Measurements from ENCODE around the gene ITGA11.

Gene ITGA11

DNA sequence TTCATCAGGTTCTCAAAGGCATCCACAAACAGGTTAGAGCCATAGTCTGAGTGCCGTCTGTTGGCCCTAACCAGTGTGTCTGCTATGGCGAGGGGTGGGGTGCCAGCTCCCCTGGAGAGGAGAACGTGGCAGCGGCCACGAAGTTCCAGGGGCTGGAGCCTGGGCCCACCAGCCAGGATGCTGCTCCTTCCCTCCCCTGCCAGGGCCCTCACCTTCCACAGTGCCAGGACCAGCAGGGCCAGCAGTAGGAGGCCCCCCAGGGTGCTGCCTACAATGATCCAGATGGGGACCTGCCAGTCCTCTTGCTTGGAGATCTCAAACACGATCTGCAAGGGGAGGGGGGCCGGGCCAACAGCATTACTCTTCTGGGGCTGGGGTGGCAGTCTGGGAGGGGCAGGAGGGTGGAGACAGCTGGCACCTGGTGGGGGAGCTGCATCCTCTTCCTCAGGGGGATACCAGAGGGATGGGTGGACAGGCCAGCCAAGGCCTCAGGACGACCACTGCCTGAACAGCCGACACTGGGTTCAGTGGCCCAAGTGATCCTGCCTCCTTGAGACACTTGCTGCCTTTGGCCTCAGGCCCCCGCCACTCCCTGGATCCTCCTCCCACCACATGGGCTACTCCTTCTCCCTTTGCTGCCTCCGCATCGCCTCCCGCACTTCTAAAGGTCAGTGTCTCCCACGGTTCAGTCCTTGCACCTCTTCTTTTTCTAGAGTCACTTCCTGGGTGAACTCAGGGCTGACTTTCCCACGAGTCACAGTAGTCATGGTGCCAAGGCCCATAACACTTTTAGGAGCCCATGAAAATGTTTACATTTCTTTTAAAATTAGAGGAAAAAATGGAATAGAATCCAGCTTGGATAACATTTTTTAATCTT lies 128.2 kb downstream of the ITGA11 start:
- DNase-seq: no peak

DNA sequence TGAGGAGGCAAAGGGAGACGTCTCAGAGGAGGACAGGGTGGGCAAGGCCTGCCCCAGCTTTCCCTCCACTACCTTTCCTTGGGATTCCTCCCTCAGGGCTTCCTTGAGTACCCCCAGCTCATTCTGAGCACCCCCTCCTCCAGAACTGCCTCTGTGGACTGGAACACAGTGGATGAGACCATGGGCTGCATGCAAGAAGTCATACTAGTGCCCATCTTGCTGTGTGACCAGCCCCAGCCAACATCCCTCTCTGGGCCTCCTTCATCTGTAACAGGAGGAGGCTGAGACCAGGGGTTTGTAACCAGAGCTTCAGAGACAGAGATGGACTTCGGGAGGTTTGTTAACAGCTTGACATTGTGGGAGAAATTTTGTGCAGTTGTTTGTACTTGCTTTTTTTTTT lies 128.8 kb downstream of the ITGA11 start:
- no peak for DNase-seq

DNA sequence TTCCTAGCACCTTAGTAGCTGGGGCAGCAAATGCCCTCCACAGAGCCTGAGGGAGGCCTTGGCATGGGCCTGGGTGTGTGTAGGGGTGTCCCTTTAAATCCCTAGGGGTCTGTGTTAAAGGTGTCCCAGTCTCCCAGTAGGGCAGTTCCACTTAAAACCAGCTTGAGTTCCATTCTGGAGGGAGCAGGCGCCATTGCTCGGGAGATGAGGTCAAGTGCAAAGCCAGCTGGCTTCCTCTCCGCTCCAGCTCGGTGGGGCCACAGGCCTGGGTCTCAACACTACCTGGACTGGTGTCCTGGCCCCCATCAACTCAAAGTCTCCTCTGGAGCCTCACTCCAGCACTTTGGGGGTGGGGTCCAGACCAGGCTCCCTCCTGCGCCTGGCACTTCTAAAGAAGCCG lies 129.2 kb downstream of the ITGA11 start:
- no peak for DNase-seq

DNA sequence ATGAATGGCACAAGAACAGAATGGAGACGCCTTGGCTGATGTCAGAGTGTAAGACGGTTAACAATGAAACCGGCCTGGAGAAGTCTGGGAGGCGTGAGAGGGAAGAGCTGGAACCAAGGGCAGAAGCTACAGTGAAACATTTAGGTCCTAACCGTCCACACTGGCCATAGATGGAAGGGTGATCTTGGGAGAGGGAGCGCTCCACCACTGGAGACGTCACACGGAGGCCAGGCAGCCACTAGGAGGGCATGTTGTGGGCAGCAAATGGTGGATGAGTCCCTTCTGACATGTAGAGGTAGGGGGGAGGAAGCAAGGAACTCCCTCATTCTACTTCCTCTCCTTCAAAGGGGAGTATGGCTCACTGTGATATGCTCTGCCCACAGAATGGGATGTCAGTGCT lies 130.7 kb downstream of the ITGA11 start:
- no peak for DNase-seq

DNA sequence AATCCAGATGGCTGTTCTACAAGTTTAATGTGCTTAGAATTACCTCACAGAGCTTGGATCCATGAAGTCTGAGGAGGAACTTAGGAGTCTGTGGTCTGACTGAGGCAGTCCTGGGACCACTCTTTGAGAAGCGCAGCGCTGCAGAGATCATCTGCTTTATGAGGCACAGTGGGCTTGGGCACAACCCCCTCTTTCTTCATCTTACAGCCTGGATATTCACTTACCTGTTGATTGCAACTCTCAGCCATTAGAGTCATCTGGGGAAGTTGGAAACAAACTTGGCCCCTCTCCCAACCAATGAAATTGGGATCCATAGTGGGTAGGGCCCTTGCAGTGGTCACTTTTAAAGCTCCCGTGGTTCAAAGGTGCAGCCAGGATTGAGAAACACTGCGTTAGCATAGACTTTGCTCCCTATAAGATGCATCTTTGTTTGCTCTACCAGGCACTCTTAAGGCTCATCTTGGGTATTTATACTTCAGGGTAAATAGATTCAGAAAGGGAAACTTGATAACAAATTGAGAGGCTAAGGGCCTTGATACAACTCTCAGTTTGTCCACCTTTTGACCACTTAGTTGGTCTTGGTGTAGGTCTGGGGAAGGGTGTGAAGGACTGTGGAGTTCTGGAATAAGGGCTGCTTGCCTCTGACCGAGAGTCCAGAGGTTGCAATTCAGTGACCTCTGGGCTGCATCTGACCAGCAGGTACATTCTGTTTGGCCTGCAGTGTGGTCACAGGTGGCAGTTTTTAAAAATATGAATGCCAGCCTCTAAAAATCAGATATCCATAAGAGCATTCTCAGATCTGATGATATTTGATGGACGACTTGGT lies 131.6 kb downstream of the ITGA11 start:
- DNase-seq: no peak

DNA sequence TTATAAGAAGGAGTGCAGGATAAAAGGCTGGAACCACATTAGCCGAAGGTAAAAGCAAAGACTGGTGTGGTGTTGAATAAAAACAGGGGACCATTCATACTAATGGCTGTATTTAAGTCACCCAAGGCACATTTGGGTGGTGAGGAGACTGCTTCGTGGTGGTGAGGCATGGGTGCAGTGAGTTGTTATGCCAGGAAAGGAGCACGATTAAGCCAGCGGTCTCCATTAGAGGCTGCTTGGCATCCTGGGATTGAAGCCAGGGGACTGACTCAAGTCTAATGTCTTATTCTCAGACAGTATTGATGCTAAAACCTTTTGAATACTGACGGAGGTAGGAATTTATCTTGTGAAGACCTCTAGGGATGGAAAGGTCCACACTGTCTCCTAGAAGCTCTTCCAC lies 132.5 kb downstream of the ITGA11 start:
- no peak for DNase-seq

DNA sequence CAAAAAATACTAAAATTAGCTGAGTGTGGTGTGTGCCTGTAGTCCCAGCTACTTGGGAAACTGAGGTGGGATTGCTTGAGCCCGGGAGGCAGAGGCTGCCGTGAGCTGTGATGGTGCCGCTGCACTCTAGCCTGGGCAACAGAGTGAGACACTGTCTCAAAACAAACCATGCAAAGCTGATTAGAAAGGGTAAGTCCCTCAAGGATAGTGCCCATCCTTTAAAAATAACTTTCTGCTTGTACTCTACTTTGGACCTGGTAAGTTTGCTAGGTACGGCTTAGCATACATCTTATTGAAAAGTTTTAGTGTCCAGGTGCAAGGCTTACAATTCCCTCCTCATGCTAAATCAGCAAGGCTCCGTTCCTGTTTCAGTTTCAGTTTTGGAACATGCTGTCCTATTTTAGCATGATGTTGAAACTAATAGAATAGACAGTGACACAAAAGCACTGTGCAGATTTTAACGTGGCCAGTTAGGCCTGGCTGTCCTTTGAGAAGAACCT lies 133.0 kb downstream of the ITGA11 start:
- no peak for DNase-seq

DNA sequence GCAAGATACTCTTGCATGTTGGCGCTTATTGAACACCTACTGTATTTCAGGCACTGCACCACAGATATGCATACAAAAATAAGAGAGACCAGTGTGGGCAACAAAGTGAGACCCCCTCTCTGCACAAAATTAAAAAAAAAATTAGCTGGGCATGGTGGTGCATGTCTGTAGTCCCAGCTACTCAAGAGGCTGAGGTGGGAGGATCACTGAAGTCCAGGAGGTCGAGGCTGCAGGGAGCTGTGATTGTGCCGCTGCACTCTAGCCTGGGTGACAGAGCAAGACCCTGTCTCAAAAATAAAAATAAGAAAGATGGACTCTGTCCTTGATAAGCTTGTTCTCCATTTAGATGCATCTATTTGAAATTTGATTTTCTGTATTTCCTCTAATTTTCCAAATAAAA lies 133.6 kb downstream of the ITGA11 start:
- no peak for DNase-seq

DNA sequence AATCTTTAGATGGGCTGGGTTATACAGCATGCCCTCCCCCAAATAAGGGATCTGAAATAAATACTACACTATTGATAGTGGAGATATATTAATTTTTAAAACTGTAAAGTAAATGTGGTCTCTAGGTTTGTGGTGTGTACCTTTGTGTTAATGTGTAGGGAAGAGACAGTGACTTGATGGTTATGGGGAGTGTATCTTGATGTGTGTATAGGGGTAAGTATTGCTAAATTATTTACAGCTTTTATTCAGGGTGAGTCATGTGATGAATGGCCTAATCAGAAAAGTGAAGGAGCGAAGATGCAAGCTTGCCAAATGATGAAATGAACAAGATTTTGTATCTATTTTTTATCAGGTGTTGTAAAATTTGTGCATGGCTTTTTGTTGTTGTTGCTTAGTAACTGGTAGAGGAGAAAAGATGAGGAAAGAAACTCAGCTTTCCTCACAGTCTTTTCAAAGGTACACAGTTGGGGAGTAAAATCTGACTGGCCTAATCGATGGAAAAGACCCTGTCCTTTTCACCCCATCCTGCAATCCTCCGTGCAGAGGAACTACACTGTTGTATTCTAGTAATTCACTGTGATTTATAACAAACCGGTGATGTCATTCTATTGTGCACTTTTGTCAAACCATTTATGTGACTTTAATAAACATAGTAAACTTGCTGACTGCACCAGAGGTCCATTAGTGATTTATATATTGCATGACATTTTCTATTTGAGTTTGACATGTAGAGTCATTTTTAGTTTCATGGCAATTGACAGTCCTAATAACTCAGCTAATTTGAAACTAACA lies 136.8 kb downstream of the ITGA11 start:
- no peak for DNase-seq

DNA sequence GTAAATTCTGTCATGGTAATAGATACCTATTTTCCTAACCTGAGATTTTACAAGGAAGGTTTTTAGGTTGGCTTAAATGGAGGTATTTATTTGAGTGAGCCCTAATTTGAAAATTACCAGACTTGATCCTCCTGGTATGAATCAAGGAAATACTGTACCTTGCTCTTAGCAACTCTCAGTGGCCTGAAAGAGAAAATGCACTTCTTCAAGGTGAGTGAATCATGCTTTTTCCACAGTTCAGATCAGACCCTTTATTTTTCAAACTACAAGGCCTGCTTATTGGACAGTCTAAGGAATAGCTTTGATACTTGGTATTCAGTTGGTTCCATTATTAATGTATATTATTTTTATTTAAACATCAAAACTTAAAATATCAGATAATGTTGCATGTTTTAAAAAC lies 139.0 kb downstream of the ITGA11 start:
- no peak for DNase-seq

DNA sequence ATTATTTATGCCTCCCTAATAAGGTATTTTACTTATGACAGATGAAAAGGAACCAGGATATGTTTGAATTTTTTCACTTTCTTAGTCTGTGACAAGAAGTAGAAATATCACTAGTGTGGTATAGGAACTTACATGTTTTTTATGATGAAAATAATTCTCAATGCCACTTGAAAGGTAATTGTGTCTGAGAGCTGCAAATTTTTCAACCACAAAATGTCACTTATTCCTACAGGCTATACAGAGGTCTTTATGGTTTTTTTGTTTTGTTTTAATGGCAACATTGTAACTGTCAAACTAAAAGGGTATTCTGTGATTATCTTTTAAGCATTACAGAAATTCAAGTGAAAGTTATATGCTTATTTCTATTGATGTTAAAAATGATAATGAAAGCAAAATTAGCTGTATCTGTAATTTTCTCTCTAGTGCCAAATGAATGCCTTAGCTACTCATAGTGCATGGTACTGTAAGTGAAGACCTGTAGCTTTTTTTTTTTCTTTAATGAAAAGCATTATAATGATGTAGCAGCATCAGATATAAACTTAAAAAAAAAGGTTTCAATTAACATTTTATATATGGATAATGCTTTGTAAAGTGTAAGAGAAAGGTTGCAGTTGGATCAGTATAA lies 139.7 kb downstream of the ITGA11 start:
- DNase-seq: no peak

DNA sequence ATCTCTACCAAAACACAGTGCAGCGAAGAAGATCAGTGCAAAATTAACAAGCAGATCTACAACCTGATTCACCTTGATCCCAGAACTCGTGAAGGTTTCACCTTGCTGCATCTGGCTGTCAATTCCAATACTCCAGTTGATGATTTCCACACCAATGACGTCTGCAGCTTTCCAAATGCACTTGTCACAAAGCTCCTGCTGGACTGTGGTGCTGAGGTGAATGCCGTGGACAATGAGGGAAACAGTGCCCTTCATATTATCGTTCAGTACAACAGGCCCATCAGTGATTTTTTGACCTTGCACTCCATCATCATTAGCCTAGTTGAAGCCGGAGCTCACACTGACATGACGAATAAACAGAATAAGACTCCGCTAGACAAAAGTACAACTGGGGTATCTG lies 141.2 kb downstream of the ITGA11 start:
- DNase-seq: no peak

DNA sequence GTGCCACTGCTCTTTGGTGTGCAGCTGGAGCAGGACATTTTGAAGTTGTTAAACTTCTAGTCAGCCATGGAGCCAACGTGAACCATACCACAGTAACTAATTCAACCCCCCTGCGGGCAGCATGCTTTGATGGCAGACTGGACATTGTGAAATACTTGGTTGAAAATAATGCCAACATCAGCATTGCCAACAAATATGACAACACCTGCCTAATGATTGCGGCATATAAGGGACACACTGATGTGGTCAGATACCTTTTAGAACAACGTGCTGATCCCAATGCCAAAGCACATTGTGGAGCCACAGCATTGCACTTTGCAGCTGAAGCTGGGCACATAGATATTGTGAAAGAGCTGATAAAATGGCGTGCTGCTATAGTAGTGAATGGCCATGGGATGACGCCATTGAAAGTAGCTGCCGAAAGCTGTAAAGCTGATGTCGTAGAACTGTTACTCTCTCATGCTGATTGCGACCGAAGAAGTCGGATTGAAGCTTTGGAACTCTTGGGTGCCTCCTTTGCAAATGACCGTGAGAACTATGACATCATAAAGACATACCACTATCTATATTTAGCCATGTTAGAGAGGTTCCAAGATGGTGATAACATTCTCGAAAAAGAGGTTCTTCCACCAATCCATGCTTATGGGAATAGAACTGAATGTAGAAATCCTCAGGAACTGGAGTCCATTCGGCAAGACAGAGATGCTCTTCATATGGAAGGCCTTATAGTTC lies 142.2 kb downstream of the ITGA11 start:
- DNase-seq: no peak

DNA sequence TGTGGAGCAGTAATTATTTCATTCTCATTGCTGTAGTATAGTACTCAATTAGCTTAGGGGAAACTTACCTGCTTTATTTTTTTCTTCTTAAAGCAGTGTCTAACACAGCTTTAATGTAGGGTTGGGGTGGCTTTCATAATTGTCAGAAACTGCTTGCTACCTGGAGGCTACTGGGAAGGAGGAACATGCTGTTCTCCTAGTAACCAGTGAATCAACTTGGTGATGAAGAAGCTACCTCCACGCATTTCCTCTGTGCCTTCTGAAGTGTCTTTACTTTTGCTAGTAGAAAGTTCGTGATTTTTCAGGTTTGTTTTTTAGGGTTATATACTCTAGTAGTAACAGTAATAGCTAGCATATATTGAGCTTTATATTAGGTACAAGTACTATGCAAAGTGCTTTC lies 142.9 kb downstream of the ITGA11 start:
- no peak for DNase-seq

DNA sequence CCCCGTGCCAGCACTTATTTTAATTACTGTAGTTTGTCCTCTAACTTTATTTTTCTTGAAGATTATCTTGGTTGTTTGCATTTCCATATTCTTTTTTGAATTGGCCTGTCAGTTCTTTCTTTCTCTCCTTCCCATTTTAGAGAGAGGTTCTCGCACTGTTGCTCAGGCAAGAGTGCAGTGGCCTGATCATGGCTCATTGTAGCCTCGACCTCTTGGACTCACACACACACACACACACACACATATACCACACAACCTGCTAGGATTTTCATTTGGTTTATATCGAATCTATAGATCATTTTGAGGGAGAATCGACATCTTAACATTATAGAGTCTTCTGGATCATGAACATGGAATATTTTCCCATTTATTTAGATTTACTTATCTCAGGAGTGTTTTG lies 145.7 kb downstream of the ITGA11 start:
- no peak for DNase-seq

DNA sequence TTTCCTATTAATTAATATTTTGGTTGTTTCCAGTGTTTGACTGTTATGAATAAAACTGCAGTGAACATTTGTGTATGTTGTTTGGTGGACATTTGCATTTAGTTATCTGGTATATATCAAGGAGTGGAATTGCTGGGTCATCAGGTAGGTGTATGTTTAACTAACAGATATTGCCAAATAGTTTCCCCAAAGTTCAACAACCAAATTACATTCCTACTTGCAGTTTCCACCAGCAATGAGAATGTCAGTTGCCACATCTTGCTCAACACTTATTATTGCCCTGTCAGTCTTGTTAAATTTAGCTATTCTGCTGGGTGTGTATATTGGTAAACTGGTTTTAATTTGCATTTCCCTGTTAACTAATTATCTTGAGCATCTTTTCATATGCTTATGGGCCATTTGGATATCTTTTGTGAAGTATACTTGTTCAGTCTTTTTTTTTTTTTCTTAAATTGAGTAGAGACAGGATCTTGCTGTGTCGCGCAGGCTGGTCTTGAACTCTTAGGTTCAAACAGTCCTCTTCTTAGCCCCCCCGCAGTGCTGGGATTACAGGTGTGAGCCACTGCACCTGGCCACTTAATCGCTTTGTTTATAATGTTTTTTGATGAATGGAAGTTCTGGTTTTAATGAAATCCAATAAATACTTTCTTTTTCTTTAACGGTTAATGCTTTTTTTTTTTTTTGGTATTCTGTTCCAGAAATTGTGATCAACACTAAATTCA lies 146.5 kb downstream of the ITGA11 start:
- DNase-seq: no peak

DNA sequence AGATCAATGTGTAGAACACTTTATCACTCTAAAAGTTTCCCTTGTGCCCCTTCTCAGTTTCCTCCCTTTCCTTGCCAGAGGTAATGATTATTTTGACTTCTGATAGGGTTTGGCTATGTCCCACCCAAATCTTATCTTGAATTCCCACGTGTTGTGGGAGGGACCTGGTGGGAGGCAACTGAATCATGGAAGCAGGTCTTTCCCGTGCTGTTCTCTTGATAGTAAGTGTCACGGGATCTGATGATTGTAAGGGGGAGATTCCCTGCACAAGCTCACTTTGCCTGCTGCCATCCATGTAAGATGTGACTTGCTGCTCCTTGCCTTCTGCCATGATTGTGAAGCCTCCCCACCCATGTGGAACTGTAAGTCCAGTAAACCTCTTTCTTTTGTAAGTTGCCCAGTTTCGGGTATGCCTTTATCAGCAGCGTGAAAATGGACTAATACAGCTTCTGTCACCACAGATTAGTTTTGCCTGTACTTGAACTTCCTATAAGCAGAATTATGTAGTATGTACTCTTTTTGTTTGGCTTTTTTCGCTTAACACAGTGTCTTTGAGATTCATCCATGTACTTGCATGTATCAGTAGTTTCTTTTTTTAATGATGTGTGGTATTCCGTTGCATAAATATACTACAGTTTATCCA lies 147.2 kb downstream of the ITGA11 start:
- no peak for DNase-seq

DNA sequence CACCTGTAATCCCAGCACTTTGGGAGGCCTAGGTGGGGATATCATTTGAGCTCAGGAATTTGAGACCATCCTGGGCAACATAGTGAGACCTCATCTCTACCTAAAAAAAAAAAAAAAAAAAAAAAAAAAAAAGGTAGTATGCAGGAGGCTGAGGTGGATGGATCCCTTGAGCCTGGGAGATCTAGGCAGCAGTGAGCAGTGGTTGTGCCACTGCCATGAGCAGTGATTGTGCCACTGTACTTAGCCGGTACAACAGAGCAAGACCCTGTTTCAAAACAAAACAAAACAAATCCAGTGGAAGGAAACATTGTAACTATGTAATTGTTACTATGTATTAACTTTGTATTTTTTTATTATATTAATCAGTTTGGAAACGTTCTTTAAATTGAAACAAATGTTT lies 148.6 kb downstream of the ITGA11 start:
- no peak for DNase-seq

DNA sequence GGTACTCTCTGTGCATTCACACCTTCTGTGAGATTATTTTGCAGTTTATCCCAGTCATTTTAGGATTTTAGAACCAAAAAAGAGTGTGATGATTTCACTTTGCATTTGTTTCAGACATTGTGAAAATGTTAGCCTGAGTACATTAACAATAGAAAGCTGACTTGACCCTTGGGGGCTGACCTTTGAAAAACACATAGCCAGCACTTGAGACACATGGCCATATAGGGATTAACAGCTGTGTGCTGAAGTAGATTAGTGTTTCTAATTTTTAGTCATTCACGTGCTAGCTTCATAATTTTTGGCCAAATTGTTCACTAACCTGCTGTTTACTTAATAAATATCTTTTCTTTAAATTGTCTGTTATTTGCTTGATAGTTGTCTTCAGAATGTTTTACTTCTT lies 151.0 kb downstream of the ITGA11 start:
- no peak for DNase-seq
